Measurements from ENCODE around the gene IFNLR1. TPM values are rescaled to one million over a fixed set of nuclear protein-coding genes. Genes with fewer than 3 reads are reported as not detected.

Gene IFNLR1
- total and polyA plus RNA-seq, 2 of the 8 experiments (the other 6 are each of a cell fraction or from before 2014, with no cell fraction given): 6.8 to 10.1 TPM

DNA sequence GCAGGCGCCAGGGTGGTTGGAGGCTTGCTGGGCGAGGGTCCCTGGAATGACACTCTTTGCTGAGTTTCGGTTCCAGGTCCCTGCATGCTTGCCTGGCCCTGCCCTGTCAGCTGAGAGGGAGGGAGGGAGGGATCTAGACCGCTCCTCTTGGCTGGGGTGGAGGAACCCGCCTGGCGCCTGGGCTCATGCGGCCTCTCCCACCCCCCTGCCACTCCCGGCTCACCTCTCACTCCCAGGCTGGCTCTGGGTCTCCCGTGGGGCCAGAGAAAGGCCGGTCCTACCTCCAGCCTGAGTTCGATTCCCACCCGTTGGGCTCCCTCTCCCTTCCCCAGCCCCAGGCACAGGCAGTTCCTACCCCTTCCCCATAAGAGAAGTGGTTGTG, 19.0 kb upstream of the IFNLR1 start (continued):
- TF ChIP-seq NRF1 (IDR thresholded peaks at IDR 0.05; ENCODE audit: low read depth, low read length): no peak
- no peak for TF ChIP-seq TAF1 (IDR thresholded peaks at IDR 0.05; ENCODE audit: low read depth, low read length)
- TF ChIP-seq, protein P1, sequence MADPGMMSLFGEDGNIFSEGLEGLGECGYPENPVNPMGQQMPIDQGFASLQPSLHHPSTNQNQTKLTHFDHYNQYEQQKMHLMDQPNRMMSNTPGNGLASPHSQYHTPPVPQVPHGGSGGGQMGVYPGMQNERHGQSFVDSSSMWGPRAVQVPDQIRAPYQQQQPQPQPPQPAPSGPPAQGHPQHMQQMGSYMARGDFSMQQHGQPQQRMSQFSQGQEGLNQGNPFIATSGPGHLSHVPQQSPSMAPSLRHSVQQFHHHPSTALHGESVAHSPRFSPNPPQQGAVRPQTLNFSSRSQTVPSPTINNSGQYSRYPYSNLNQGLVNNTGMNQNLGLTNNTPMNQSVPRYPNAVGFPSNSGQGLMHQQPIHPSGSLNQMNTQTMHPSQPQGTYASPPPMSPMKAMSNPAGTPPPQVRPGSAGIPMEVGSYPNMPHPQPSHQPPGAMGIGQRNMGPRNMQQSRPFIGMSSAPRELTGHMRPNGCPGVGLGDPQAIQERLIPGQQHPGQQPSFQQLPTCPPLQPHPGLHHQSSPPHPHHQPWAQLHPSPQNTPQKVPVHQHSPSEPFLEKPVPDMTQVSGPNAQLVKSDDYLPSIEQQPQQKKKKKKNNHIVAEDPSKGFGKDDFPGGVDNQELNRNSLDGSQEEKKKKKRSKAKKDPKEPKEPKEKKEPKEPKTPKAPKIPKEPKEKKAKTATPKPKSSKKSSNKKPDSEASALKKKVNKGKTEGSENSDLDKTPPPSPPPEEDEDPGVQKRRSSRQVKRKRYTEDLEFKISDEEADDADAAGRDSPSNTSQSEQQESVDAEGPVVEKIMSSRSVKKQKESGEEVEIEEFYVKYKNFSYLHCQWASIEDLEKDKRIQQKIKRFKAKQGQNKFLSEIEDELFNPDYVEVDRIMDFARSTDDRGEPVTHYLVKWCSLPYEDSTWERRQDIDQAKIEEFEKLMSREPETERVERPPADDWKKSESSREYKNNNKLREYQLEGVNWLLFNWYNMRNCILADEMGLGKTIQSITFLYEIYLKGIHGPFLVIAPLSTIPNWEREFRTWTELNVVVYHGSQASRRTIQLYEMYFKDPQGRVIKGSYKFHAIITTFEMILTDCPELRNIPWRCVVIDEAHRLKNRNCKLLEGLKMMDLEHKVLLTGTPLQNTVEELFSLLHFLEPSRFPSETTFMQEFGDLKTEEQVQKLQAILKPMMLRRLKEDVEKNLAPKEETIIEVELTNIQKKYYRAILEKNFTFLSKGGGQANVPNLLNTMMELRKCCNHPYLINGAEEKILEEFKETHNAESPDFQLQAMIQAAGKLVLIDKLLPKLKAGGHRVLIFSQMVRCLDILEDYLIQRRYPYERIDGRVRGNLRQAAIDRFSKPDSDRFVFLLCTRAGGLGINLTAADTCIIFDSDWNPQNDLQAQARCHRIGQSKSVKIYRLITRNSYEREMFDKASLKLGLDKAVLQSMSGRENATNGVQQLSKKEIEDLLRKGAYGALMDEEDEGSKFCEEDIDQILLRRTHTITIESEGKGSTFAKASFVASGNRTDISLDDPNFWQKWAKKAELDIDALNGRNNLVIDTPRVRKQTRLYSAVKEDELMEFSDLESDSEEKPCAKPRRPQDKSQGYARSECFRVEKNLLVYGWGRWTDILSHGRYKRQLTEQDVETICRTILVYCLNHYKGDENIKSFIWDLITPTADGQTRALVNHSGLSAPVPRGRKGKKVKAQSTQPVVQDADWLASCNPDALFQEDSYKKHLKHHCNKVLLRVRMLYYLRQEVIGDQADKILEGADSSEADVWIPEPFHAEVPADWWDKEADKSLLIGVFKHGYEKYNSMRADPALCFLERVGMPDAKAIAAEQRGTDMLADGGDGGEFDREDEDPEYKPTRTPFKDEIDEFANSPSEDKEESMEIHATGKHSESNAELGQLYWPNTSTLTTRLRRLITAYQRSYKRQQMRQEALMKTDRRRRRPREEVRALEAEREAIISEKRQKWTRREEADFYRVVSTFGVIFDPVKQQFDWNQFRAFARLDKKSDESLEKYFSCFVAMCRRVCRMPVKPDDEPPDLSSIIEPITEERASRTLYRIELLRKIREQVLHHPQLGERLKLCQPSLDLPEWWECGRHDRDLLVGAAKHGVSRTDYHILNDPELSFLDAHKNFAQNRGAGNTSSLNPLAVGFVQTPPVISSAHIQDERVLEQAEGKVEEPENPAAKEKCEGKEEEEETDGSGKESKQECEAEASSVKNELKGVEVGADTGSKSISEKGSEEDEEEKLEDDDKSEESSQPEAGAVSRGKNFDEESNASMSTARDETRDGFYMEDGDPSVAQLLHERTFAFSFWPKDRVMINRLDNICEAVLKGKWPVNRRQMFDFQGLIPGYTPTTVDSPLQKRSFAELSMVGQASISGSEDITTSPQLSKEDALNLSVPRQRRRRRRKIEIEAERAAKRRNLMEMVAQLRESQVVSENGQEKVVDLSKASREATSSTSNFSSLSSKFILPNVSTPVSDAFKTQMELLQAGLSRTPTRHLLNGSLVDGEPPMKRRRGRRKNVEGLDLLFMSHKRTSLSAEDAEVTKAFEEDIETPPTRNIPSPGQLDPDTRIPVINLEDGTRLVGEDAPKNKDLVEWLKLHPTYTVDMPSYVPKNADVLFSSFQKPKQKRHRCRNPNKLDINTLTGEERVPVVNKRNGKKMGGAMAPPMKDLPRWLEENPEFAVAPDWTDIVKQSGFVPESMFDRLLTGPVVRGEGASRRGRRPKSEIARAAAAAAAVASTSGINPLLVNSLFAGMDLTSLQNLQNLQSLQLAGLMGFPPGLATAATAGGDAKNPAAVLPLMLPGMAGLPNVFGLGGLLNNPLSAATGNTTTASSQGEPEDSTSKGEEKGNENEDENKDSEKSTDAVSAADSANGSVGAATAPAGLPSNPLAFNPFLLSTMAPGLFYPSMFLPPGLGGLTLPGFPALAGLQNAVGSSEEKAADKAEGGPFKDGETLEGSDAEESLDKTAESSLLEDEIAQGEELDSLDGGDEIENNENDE (IDR thresholded peaks at IDR 0.05; ENCODE audit: insufficient replicate concordance, low read length): no peak
- TF ChIP-seq BACH1 (IDR thresholded peaks at IDR 0.05; ENCODE audit: low read length): no peak
- TF ChIP-seq CEBPB (IDR thresholded peaks at IDR 0.05; ENCODE audit: low read depth, low read length): no peak
- no peak for TF ChIP-seq SIX5 (IDR thresholded peaks at IDR 0.05; ENCODE audit: low read depth, low read length)
- TF ChIP-seq RBBP5 (IDR thresholded peaks at IDR 0.05; ENCODE audit: borderline replicate concordance, low read depth, low read length): no peak

All from H1 (cell line).